ENCODE results near the gene LDLRAD3.
A peak's percentile ranks its signal among the peaks of the same experiment; 100 is the strongest.
"Not testable (repeated sequence)": the region's sequence is repeated elsewhere in the genome, so short reads cannot be mapped to it uniquely, and the experiment has no call there.

The LDLRAD3 gene

GRCh38 chr11:36177836-36178235, 234.0 kb downstream of the LDLRAD3 start:
- peak; percentile 70 for DNase-seq

- DNase-seq: no peak
Observed at GRCh38 chr11:36186340-36187175, 242.7 kb downstream of the LDLRAD3 start.

- no peak for DNase-seq
Observed at GRCh38 chr11:36187622-36188021, 243.8 kb downstream of the LDLRAD3 start.

GRCh38 chr11:36189735-36190134, 245.9 kb downstream of the LDLRAD3 start:
- not testable (repeated sequence) for DNase-seq

GRCh38 chr11:36191941-36192340, 248.1 kb downstream of the LDLRAD3 start:
- DNase-seq: no peak

- DNase-seq: no peak
Observed at GRCh38 chr11:36192425-36193289, 248.8 kb downstream of the LDLRAD3 start.

GRCh38 chr11:36193290-36193619, 249.4 kb downstream of the LDLRAD3 start:
- peak; percentile 32 for DNase-seq

- DNase-seq: no peak
Observed at GRCh38 chr11:36193721-36194120, 249.9 kb downstream of the LDLRAD3 start.

- no peak for DNase-seq
Observed at GRCh38 chr11:36195496-36196354, 251.9 kb downstream of the LDLRAD3 start.

- DNase-seq: no peak
Observed at GRCh38 chr11:36196411-36196998, 252.6 kb downstream of the LDLRAD3 start.

- no peak for DNase-seq
Observed at GRCh38 chr11:36201411-36201810, 257.5 kb downstream of the LDLRAD3 start.

GRCh38 chr11:36205536-36205935, 261.7 kb downstream of the LDLRAD3 start:
- no peak for DNase-seq

GRCh38 chr11:36210529-36210928, 266.7 kb downstream of the LDLRAD3 start:
- DNase-seq: no peak

GRCh38 chr11:36211761-36212430, 268.0 kb downstream of the LDLRAD3 start:
- no peak for DNase-seq

- no peak for DNase-seq
Observed at GRCh38 chr11:36212564-36213392, 268.9 kb downstream of the LDLRAD3 start.

GRCh38 chr11:36213393-36213840, 269.6 kb downstream of the LDLRAD3 start:
- no peak for DNase-seq

GRCh38 chr11:36214480-36214879, 270.6 kb downstream of the LDLRAD3 start:
- DNase-seq: no peak

GRCh38 chr11:36214976-36215692, 271.3 kb downstream of the LDLRAD3 start:
- DNase-seq: no peak

GRCh38 chr11:36215693-36216060, 271.8 kb downstream of the LDLRAD3 start:
- DNase-seq: no peak

GRCh38 chr11:36216061-36216615, 272.3 kb downstream of the LDLRAD3 start:
- DNase-seq: no peak
